Esophagus mucosa (tissue), 1 donor: ENCODE measurements around the gene TMEM187. TPM values are rescaled to one million over a fixed set of nuclear protein-coding genes. Genes with fewer than 3 reads are reported as not detected.

Experiments
- ATAC-seq: fragments of 200-7000 bp; cut with Tn5 transposase; one replicate; pipeline ENCODE4 v1.9.1; 2020
- total RNA-seq: library from RNA; stranded (reverse); gene quantifications from one replicate; pipeline ENCODE4 v1.2.4, GENCODE V29; 2023
- donor health status: DM: yes; HTN: yes; CAD: no.

TMEM187 gene
- total RNA-seq, 1 donor from 2014 or later, result 5.1 TPM

DNA sequence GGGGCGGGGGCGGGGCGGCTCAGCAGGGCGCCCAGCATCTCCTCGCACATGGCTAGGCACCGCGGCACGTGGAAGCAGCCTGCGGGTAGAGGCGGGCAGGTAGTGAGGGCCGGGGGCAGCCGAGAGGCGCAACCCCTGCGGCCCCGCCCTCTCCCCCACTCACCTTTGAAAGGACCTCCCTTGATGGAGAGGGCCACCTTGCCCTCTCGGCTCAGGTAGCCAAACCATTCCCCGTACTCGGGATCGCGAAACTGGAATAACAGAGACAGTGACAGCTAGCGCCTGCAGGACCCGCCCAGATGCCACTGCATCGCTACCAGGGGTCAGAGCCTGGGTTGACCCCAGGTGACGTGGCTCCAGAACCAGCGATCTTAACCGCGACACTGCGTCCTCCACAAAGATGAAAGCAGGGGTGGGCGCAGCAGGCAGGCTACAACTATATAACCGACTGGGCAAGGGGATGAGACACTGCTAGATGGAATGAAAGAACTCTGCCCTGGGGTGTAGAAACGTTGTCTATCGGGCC lies 37.2 kb upstream of the TMEM187 start:
- no peak for ATAC-seq

- ATAC-seq, result no peak
Measured at GRCh38 chrX:153937056-153937455, 35.5 kb upstream of the TMEM187 start.

GRCh38 chrX:153938226-153938786 lies 34.2 kb upstream of the TMEM187 start:
- ATAC-seq, result no peak

DNA sequence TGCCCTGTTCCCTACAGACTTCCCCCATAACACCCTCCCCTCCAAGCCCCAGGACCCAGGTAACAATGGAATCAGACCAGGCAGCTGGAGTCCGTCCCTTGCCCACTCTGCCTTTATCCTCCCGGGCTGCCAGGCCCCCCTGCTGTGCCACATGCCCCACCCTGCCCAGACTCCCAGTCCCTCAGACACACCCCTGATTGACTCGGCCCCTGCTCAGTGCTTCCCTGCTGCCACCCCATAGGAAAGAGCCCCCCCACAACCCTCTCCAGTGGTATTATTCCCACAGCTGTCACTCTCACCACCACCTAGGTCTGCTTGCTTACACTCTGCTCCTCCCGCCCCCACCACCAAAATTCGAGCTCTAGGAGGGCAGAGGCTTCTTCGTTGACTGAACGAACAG lies 33.0 kb upstream of the TMEM187 start:
- ATAC-seq, result no peak

DNA sequence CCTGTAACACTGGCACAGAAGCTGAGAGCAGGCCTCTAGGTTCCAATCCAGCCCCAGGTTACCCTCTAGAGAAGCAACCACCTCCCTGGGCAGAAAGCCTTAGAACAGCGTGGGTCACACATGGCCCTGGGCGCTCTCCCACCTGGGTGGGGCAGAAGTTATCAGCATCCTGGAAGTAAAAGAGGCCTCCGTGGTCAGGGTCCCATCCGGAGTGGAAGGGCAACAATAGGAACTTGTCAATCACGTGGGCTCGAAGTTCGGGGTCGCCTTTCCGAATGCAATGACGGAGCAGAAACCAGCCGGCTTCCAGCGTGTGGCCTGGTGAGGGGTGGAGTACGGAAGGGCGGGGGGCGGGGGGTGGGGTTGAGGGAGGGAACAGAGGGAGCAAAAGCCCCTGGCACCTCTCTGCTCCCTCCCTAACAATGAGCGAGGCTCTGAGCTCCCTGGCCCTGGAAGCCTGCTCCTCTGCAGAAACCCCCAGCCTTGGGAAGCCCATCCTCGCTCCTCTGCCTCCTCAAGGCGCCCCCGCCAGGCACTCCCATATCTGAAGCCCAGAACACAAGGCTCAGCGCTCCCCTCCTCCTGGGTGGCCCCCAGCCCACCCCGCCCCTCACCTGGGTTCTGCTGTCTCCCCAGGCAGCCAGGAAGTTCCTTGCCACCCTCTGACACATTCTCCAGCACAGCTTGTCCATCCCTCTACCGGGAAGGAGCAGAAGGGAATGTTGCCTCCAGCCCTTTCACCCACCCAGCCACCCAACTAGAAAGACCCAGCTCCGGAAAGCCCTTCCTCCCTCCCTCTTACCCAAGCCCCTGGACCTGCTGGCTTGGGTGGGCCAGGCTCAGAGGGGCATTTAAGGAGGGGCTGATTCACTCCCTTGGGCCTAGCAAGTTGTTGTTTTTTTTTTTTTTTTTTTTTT lies 31.0 kb upstream of the TMEM187 start:
- ATAC-seq, result no peak

- no peak for ATAC-seq
Measured at GRCh38 chrX:153944140-153944799, 28.3 kb upstream of the TMEM187 start, which contains the start of gene RENBP. Gene RENBP, minus strand, starts transcription at chrX:153944643. Its CDS starts 33 bp downstream, at chrX:153944610.

GRCh38 chrX:153944800-153945150 lies 27.8 kb upstream of the TMEM187 start:
- ATAC-seq, result no peak

DNA sequence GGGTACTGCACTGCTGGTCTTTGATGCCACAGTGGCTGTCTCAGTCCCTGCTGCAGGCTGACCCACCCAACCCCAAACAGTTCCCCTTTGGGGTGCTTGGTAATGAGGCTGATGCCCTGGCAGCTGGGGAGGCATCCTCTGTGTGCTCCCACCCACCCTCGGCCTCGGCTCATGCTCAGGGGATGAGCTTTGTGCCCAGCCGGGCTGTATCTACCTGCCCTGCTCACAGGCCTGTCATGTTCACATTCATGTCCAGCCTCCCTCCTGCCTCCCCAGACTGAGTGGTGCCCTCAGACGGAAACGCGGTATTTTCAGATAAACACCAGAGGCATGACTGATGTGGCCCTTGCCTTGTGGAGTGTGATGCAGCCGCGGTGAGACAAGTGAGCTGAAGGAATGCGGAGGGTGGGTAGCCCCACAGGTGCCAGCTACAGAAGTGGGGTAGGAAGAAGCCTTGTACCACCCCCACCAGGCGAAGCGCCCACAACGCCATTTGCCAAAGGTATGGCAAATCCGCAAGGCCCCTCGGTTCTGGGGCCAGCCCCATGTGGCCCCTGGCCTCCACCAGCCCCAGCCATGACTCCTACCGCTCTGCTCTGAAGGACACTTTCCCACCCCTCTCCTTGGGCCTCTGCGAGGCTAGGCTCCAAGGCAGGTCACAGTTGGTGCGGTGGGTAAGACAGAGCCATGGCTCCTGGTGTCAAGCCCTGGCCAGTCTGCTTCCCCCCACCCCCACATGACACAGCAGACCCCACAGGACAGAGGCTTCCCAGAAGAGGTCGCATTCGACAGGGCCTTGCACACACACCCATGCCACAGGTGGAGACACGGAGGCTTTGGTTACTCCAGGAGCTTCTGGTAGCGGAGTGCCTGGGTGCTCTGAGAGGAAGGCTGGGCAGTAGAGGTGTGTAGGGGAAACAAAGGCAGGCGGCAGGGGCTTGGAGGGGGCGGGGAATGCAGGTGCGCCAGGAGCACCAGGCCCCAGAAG lies 26.3 kb upstream of the TMEM187 start:
- ATAC-seq, result no peak

GRCh38 chrX:153947009-153947769 lies 25.4 kb upstream of the TMEM187 start:
- ATAC-seq, result peak; percentile 78

DNA sequence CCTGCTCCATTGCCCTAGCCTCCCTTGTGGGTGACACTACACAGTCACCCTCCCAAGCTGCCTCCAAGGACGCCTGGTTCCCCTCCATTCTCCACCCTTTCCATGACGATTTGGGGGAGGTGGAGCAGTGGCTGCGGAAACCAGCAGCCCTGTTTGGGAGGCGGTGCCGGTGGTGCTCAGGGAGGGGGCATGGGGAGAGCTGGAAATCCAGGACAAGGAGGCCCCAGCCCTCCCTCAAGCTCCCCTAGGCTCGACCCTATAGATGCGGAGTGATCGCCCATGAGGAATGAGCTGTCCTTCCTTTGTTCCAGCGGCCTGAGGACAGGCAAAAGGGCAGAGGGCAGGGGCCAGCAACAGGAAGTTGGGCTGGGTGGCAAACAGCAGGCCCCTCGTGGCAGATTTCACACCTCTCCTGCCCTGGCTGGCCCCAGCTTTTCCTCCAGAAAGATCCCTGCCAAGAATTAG lies 24.5 kb upstream of the TMEM187 start:
- ATAC-seq, result no peak

GRCh38 chrX:153948847-153949805 lies 23.4 kb upstream of the TMEM187 start:
- ATAC-seq, result no peak

GRCh38 chrX:153950127-153950526 lies 22.4 kb upstream of the TMEM187 start:
- ATAC-seq, result no peak

- no peak for ATAC-seq
Measured at GRCh38 chrX:153951683-153952372, 20.7 kb upstream of the TMEM187 start.

DNA sequence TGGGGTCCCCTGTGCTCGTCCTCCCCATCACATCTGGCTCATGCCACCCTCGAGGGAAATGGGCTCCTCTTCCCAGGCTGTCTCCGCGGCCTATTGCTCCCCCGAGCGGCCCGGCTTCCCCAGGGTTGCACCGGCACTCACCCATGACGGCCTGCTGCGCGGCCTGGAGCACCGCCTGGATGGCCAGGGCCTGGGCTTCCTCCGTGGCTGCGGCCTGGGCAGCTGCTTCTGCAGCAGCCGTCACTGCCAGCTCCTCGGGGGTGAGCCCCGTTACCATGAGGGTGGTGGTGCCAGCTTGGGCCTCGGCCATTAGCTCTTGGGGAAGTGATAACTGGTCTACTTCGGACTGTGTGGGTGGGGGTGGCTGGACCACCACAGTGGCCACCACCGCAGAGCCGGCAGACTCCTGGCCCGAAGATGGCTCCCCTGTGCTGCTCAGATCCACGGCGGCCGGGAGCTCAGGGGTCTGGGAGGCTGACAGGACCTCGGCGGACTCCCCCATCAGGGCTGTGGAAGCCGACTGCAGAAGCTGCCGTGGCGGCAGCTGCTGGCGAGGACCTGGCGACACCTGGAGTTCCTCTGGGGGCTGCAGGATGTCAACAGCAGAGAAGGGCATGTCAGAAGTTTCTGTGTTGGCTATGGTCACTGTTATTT lies 20.1 kb upstream of the TMEM187 start:
- no peak for ATAC-seq

DNA sequence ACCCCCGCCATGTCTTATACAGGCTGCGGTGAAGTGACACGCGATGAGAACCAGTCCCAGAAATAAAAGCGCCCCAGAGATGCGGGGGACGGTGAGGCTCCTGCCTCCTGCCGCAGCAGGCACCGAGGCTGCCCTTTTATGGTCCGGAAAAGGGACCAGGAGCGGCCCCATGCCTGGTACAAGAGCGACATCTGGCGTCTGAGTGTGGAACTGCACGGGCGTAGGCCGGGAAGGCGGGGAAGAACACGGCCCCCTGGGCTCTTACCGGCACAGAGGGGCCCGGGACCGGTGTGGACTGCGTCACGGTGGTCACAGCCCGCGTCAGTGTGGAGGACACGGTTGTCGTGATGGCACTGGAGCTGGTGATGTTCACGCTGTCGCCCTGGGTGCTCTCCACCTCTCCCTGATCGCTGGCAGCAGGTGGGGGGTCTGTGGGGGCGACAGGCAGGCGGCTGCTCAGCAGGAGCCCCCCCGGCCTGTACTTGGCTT lies 19.2 kb upstream of the TMEM187 start:
- peak; percentile 78 for ATAC-seq

- no peak for ATAC-seq
Measured at GRCh38 chrX:153953892-153954557, 18.5 kb upstream of the TMEM187 start.

GRCh38 chrX:153954558-153955227 lies 17.9 kb upstream of the TMEM187 start:
- no peak for ATAC-seq
